ENCODE data around the gene SORBS1.

SORBS1 gene

DNA sequence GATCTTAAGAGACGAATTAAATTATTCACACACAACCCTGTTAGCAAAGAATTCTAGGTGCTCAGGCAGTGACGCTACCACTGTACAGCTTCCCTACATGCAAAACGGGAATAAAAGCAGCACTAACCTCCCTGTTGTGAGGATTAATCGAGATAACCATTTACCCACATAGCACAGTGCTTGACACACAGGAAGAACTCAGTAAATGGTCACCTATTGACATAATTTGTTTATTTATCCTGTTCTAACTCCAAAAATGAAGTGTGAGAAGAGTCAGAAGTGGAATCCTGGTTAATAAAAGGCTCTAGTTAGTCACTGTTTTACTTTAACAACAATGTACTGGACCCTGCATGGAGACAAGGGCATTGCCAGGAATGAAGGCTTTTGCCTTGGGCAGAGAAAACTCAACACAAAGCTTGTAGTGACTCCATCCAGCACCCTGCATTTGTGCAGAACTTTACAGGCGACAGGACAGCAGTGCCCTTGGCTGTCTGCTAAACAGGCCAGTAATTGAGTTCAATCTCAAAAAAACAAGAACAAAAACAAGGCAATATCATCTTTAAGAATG lies 103.8 kb downstream of the SORBS1 start:
- DNase-seq, result no peak

DNA sequence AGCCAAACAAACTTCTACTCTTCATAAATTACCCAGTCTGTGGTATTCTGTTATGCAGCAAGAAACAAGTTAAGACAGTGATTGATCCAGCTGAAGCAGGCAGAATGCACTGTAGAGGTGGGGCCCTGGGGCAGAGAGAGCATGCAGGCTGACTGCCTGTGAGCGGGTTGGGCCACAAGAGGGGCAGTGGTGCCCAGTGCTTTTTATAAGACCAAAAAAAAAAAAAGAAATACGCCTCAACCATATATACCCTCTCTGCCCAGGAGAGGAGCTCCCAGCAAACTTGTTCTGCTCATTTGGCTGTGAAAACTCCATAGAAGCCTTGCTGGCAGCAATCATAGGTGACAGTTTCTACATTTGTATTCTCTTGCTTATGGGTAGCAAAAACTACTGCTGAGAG lies 104.7 kb downstream of the SORBS1 start:
- Histone ChIP-seq H3K27me3 (replicated peaks; ENCODE audit: control insufficient read depth, insufficient read depth, low read length, poor library complexity, severe bottlenecking) (peaks cover 1% of the 10 kb centered on the region), H3K36me3 (ENCODE audit: control insufficient read depth, insufficient read depth, low read length) (no peaks in the 10 kb centered on the region), H3K4me3 (ENCODE audit: insufficient read depth, low read depth, low read length, poor library complexity, severe bottlenecking) (no peak overlapping the region), H3K4me1 (ENCODE audit: control insufficient read depth, insufficient read depth, low read length, poor library complexity, severe bottlenecking) (no peaks in the 10 kb centered on the region), H3K9me3 (ENCODE audit: control insufficient read depth, low read length) (no peaks in the 10 kb centered on the region), H3K27ac (ENCODE audit: insufficient read depth, low read length, poor library complexity, severe bottlenecking) (no peak overlapping the region)
- no peak for DNase-seq

More for the DNA sequence above, 103.8 kb downstream of the SORBS1 start:
- Histone ChIP-seq H3K27me3 (replicated peaks; ENCODE audit: control insufficient read depth, insufficient read depth, low read length, poor library complexity, severe bottlenecking) (no peaks in the 10 kb centered on the region), H3K4me1 (ENCODE audit: control insufficient read depth, insufficient read depth, low read length, poor library complexity, severe bottlenecking) (no peaks in the 10 kb centered on the region), H3K36me3 (ENCODE audit: control insufficient read depth, insufficient read depth, low read length) (no peaks in the 10 kb centered on the region), H3K4me3 (ENCODE audit: insufficient read depth, low read depth, low read length, poor library complexity, severe bottlenecking) (no peak overlapping the region), H3K27ac (ENCODE audit: insufficient read depth, low read length, poor library complexity, severe bottlenecking) (no peak overlapping the region), H3K9me3 (ENCODE audit: control insufficient read depth, low read length) (no peaks in the 10 kb centered on the region)

DNA sequence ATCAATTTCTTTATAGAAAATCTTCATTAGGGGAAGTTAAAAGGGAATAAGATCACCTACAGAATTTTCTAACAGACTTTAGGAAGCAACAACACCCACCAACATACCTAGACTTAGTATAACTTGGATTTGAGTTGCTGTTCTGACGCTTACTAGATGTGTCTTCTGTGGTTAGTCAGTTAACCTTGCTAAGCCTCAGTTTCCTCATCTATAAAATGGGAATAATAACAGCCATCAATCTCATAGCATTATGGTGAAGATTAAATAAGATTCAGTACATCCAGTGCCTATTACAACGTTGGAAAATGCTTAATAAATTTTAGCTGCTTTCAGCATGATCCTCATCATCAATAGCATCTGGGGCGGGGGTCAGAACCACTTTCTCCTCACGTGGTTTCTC lies 106.2 kb downstream of the SORBS1 start:
- no peak overlapping the region for H3K27ac ChIP-seq (ENCODE audit: insufficient read depth, low read length, poor library complexity, severe bottlenecking)
- no peaks in the 10 kb centered on the region for H3K9me3 ChIP-seq (ENCODE audit: control insufficient read depth, low read length)
- DNase-seq, result no peak
- peaks cover 4% of the 10 kb centered on the region for H3K27me3 ChIP-seq (replicated peaks; ENCODE audit: control insufficient read depth, insufficient read depth, low read length, poor library complexity, severe bottlenecking)
- H3K4me3 ChIP-seq (ENCODE audit: insufficient read depth, low read depth, low read length, poor library complexity, severe bottlenecking), result no peak overlapping the region
- H3K4me1 ChIP-seq (ENCODE audit: control insufficient read depth, insufficient read depth, low read length, poor library complexity, severe bottlenecking), result no peaks in the 10 kb centered on the region
- H3K36me3 ChIP-seq (ENCODE audit: control insufficient read depth, insufficient read depth, low read length), result no peaks in the 10 kb centered on the region

DNA sequence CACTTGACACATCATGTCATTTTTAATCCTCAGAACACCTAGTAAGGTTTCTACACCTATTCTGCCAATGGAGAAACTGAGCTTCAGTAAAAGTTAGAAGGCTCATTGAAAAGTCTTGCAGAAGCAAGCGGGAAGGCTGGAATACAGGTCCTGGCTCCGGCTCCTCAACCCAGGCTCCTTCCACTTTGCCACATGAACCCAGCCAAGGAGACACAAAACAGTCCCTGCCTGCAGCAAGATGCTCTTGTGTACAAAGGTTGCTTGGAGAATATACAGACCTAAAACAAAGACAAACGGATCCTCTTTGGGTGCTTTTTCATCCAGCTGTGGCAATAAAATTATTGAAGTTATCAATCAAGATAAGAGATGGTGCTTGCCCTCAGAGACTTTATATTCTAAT lies 106.8 kb downstream of the SORBS1 start:
- H3K36me3 ChIP-seq (ENCODE audit: control insufficient read depth, insufficient read depth, low read length), result no peaks in the 10 kb centered on the region
- H3K27me3 ChIP-seq (replicated peaks; ENCODE audit: control insufficient read depth, insufficient read depth, low read length, poor library complexity, severe bottlenecking), result peaks cover 4% of the 10 kb centered on the region
- H3K9me3 ChIP-seq (ENCODE audit: control insufficient read depth, low read length), result no peaks in the 10 kb centered on the region
- no peak overlapping the region for H3K27ac ChIP-seq (ENCODE audit: insufficient read depth, low read length, poor library complexity, severe bottlenecking)
- DNase-seq, result no peak
- H3K4me1 ChIP-seq (ENCODE audit: control insufficient read depth, insufficient read depth, low read length, poor library complexity, severe bottlenecking), result no peaks in the 10 kb centered on the region
- no peak overlapping the region for H3K4me3 ChIP-seq (ENCODE audit: insufficient read depth, low read depth, low read length, poor library complexity, severe bottlenecking)

DNA sequence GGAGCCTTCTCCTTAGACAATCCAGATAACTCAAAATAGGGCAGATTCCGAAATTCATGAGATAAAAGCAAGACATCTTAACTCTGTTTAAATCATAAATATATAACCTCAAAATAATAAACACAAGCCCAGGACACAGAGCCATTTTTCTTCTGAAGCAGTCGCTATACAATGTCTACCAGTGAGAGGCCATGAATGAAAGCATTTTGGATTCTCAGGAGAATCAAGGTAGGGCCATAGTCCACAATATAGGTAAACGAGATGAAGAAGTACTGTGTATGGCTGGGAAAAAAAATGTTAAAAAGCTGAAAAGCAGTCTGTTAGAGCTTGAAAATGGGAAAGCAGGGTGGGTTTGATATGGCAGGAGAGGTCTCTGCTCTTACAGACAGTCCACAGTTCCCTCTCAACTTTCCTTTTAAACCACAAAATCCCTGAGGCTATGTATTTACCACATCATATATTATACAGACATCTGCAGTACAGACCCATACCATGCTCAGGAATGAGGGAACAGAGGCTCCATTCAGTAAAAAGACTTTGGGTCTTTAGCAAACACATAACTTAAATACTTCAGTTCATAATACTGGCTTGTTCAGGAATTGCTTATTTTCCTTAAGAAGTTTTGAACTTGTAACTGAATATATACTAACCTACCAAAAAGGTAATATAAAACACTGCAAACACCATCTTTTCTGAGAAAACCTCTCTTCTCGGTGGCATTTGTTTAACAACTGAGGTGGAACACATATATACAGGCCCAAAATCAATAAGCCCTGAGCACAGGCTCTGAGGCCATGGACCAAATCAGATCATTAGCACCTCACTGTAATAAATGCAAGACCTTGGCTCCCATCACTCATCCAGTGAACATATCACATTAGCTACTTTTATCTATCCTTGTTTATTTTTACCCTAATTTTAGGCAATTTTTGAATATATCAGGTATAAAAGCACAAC lies 109.3 kb downstream of the SORBS1 start:
- no peak overlapping the region for H3K4me3 ChIP-seq (ENCODE audit: insufficient read depth, low read depth, low read length, poor library complexity, severe bottlenecking)
- DNase-seq, result no peak
- H3K36me3 ChIP-seq (ENCODE audit: control insufficient read depth, insufficient read depth, low read length), result no peaks in the 10 kb centered on the region
- no peak overlapping the region for H3K27ac ChIP-seq (ENCODE audit: insufficient read depth, low read length, poor library complexity, severe bottlenecking)
- H3K9me3 ChIP-seq (ENCODE audit: control insufficient read depth, low read length), result no peaks in the 10 kb centered on the region
- peaks cover 4% of the 10 kb centered on the region for H3K27me3 ChIP-seq (replicated peaks; ENCODE audit: control insufficient read depth, insufficient read depth, low read length, poor library complexity, severe bottlenecking)
- H3K4me1 ChIP-seq (ENCODE audit: control insufficient read depth, insufficient read depth, low read length, poor library complexity, severe bottlenecking), result no peaks in the 10 kb centered on the region

DNA sequence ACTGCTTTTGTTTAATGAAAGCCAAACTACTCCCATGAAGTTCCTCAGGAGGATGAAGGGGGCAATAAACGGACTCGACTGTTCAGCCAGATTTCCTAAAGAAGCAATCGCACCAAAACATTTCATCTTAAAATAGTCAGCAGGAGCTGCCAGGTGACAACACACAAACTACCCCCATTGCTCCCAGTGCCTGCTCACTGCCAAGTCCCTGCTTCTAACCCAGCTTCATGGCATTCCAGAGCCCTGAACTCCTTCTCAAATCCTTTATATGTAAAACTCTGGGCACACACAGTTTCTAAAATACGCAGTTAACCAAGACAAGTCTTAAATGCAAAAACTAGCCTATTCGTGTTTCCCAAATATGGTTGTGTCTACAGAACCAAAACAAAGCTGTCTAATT lies 110.0 kb downstream of the SORBS1 start:
- no peak for DNase-seq
- Histone ChIP-seq H3K4me3 (ENCODE audit: insufficient read depth, low read depth, low read length, poor library complexity, severe bottlenecking) (no peak overlapping the region), H3K27ac (ENCODE audit: insufficient read depth, low read length, poor library complexity, severe bottlenecking) (no peak overlapping the region), H3K9me3 (ENCODE audit: control insufficient read depth, low read length) (no peaks in the 10 kb centered on the region), H3K4me1 (ENCODE audit: control insufficient read depth, insufficient read depth, low read length, poor library complexity, severe bottlenecking) (no peaks in the 10 kb centered on the region), H3K27me3 (replicated peaks; ENCODE audit: control insufficient read depth, insufficient read depth, low read length, poor library complexity, severe bottlenecking) (peaks cover 4% of the 10 kb centered on the region), H3K36me3 (ENCODE audit: control insufficient read depth, insufficient read depth, low read length) (no peaks in the 10 kb centered on the region)

DNA sequence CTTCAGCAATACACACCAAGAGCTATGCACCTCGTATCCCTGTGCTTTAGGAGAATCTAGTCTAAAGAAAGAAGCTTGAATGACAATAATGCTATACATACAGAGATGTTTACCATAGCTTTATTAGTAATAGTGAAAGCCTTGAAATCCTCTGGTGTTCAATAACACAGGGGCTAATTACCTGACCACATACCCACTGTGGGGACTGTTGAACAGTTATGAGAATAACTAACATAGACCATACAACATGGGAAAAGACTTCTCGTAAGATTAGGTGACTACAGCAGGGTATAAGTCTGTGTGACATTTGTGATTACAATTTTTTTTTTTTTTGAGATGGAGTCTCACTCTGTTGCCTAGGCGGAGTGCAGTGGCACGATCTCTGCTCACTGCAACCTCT lies 111.0 kb downstream of the SORBS1 start:
- Histone ChIP-seq H3K4me1 (ENCODE audit: control insufficient read depth, insufficient read depth, low read length, poor library complexity, severe bottlenecking) (no peaks in the 10 kb centered on the region), H3K9me3 (ENCODE audit: control insufficient read depth, low read length) (no peaks in the 10 kb centered on the region), H3K27me3 (replicated peaks; ENCODE audit: control insufficient read depth, insufficient read depth, low read length, poor library complexity, severe bottlenecking) (peaks cover 4% of the 10 kb centered on the region), H3K27ac (ENCODE audit: insufficient read depth, low read length, poor library complexity, severe bottlenecking) (no peak overlapping the region), H3K36me3 (ENCODE audit: control insufficient read depth, insufficient read depth, low read length) (no peaks in the 10 kb centered on the region), H3K4me3 (ENCODE audit: insufficient read depth, low read depth, low read length, poor library complexity, severe bottlenecking) (no peak overlapping the region)
- no peak for DNase-seq

DNA sequence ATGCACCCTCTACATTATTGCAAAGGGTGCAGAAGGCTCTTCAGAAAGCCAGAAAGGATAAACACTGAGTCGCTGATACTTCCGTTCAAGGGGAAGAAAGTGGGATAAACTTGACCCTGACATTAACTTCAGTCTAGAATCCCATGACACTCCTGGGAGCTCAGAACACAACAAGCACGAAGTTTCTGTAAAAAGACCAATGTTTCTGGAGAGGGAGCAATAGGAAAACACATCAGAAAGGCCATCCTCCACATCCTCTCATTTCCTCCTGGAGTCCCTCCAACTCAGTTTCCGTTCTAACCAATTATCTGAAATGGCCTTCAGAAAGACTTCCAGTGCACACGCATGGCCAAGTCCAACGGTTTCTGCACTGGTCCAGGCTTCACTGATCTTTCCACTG lies 113.5 kb downstream of the SORBS1 start:
- Histone ChIP-seq H3K27me3 (replicated peaks; ENCODE audit: control insufficient read depth, insufficient read depth, low read length, poor library complexity, severe bottlenecking) (peaks cover 4% of the 10 kb centered on the region), H3K4me1 (ENCODE audit: control insufficient read depth, insufficient read depth, low read length, poor library complexity, severe bottlenecking) (no peaks in the 10 kb centered on the region), H3K36me3 (ENCODE audit: control insufficient read depth, insufficient read depth, low read length) (no peaks in the 10 kb centered on the region), H3K27ac (ENCODE audit: insufficient read depth, low read length, poor library complexity, severe bottlenecking) (no peak overlapping the region), H3K4me3 (ENCODE audit: insufficient read depth, low read depth, low read length, poor library complexity, severe bottlenecking) (no peak overlapping the region), H3K9me3 (ENCODE audit: control insufficient read depth, low read length) (no peaks in the 10 kb centered on the region)
- no peak for DNase-seq

DNA sequence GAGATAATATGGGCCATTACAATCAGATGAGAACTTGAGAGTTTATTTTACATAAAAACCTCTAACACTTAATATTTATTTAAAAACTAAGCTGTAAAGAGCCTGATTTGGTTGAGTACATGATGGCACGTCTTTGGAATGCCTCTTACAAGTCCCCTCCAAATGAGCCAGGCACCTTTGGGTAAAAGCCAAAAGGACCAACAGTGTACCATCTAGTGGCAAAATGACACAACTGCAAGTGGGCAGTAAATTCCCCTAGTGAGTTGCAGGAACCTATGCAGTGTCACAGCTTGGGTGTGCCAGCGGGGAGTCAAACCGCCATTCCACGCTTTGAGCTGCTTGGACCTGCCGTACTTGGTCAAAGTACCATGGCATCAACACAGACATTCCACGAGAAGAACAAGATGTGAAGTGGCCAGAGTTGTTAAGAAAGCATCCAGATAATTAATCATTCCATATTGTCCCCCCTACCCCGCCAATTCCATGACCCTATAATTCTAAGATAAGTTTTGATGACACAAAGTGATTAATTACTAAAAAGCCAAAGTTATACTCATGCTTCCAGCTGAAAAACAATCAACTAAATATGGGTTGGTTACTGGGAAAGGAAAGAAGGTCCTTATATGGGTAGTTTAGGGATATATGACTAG lies 115.2 kb downstream of the SORBS1 start:
- H3K27me3 ChIP-seq (replicated peaks; ENCODE audit: control insufficient read depth, insufficient read depth, low read length, poor library complexity, severe bottlenecking), result no peaks in the 10 kb centered on the region
- DNase-seq, result no peak
- no peaks in the 10 kb centered on the region for H3K9me3 ChIP-seq (ENCODE audit: control insufficient read depth, low read length)
- H3K4me1 ChIP-seq (ENCODE audit: control insufficient read depth, insufficient read depth, low read length, poor library complexity, severe bottlenecking), result no peaks in the 10 kb centered on the region
- no peak overlapping the region for H3K27ac ChIP-seq (ENCODE audit: insufficient read depth, low read length, poor library complexity, severe bottlenecking)
- no peaks in the 10 kb centered on the region for H3K36me3 ChIP-seq (ENCODE audit: control insufficient read depth, insufficient read depth, low read length)
- H3K4me3 ChIP-seq (ENCODE audit: insufficient read depth, low read depth, low read length, poor library complexity, severe bottlenecking), result no peak overlapping the region
